Endothelial cell of umbilical vein (primary cell): ENCODE data around the gene CCBE1. TPM values are rescaled to one million over a fixed set of nuclear protein-coding genes. Genes with fewer than 3 reads are reported as not detected.

Experiments
- BruUV-seq: library from RNA; stranded (reverse); fragments of 400-500 nt; replicated peaks from 2 replicates; lab custom pipeline; 2021; lab: Mats Ljungman, UMichigan
- CTCF ChIA-PET: fragments of 300-600, 350-600 bp; sonication (Branson Sonifier 250); formaldehyde crosslinking; loops from one replicate; lab custom pipeline; 2021; ENCODE audit warnings: antibody characterized with exemption, inconsistent platforms; lab: Charles Lee
- POLR2A ChIA-PET: fragments of 300-600, 350-600 bp; sonication (Branson Sonifier 250); formaldehyde crosslinking; loops from one replicate; lab custom pipeline; 2021; ENCODE audit warnings: antibody characterized with exemption, inconsistent platforms; lab: Charles Lee
- DNase-seq: peaks from one replicate; pipeline ENCODE4 v3.0.0-alpha.2; 2011; ENCODE audit warnings: low read depth, low spot score
- FAIRE-seq: peaks from 2 replicates; lab custom pipeline; 2011; peaks lifted over from hg19 to GRCh38; lab: Jason Lieb, UNC
- H2AFZ ChIP-seq: 2 replicates; pipeline ENCODE4 v1.6.0; 2012; ENCODE audit warnings: low read depth, low read length, control low read depth, inconsistent platforms
- H3K27ac ChIP-seq: 2 replicates; pipeline ENCODE4 v1.5.1; 2011; ENCODE audit warnings: low read depth, mild to moderate bottlenecking, control low read depth, low read length, moderate library complexity; ENCODE audit not compliant: insufficient read depth
- H3K27me3 ChIP-seq, 2 experiments: 2 replicates each; pipeline versions ENCODE4 v1.6.0 to v1.6.1; 2011; ENCODE audit warnings: low read length in 2 of 2, mixed read lengths in 1 of 2; ENCODE audit not compliant: control insufficient read depth in 2 of 2, insufficient read depth in 2 of 2
- H3K36me3 ChIP-seq, 2 experiments: 2 replicates in 1 of 2; 3 replicates in 1 of 2; pipeline ENCODE4 v1.5.1; 2011; ENCODE audit warnings: low read length in 2 of 2, mild to moderate bottlenecking in 1 of 2, moderate library complexity in 1 of 2; ENCODE audit not compliant: control insufficient read depth in 2 of 2, insufficient read depth in 2 of 2; ENCODE audit errors: extremely low read depth in 1 of 2
- H3K4me1 ChIP-seq: 3 replicates; pipeline ENCODE4 v1.5.1; 2011; ENCODE audit warnings: mild to moderate bottlenecking, low read length; ENCODE audit not compliant: control insufficient read depth, insufficient read depth; ENCODE audit errors: extremely low read depth
- H3K4me2 ChIP-seq: 2 replicates; pipeline ENCODE4 v1.6.1; 2011; ENCODE audit warnings: low read length, control low read depth, mixed read lengths; ENCODE audit not compliant: insufficient read depth
- H3K4me3 ChIP-seq, 3 experiments: fragments of 200-600 bp in 1 of 3; sonication (generic), shearing (Covaris generic) in 1 of 3; replicated peaks in 1 of 3; 2 replicates each; pipeline ENCODE4 v1.5.1; 2011 to 2016; ENCODE audit warnings: control low read depth in 3 of 3, low read length in 3 of 3, mild to moderate bottlenecking in 2 of 3, inconsistent platforms in 1 of 3, low read depth in 1 of 3, moderate library complexity in 1 of 3; ENCODE audit not compliant: insufficient read depth in 1 of 3
- H3K79me2 ChIP-seq: 2 replicates; pipeline ENCODE4 v1.6.0; 2012; ENCODE audit warnings: low read length, inconsistent platforms; ENCODE audit not compliant: control insufficient read depth, insufficient read depth
- H3K9ac ChIP-seq: replicated peaks from 2 replicates; pipeline ENCODE3; 2011; ENCODE audit warnings: low read length, control low read depth; ENCODE audit not compliant: insufficient read depth; ENCODE audit errors: extremely low read depth
- H3K9me1 ChIP-seq: replicated peaks from 3 replicates; pipeline ENCODE4 v1.6.0; 2011; ENCODE audit warnings: mild to moderate bottlenecking, low read length; ENCODE audit not compliant: control insufficient read depth, insufficient read depth; ENCODE audit errors: extremely low read depth
- H3K9me3 ChIP-seq: replicated peaks from 2 replicates; pipeline ENCODE4 v1.5.1; 2012; ENCODE audit warnings: low read length, inconsistent platforms; ENCODE audit not compliant: control insufficient read depth, insufficient read depth
- H4K20me1 ChIP-seq: replicated peaks from 2 replicates; pipeline ENCODE3; 2011; ENCODE audit warnings: mild to moderate bottlenecking, low read length; ENCODE audit not compliant: control insufficient read depth, insufficient read depth; ENCODE audit errors: extremely low read depth
- EZH2 ChIP-seq: IDR thresholded peaks from 2 replicates; pipeline ENCODE4 v1.6.1; 2012; ENCODE audit warnings: borderline replicate concordance, low read depth, mild to moderate bottlenecking, moderate library complexity, low read length, inconsistent platforms; ENCODE audit not compliant: severe bottlenecking
- FOS ChIP-seq: IDR thresholded peaks from 2 replicates; pipeline ENCODE4 v1.6.1; 2011; ENCODE audit warnings: mild to moderate bottlenecking, low read length, moderate library complexity, borderline replicate concordance; ENCODE audit not compliant: insufficient read depth
- GATA2 ChIP-seq: IDR thresholded peaks from 2 replicates; pipeline ENCODE4 v1.7.0; 2011; ENCODE audit warnings: low read depth, mild to moderate bottlenecking, moderate library complexity, mixed read lengths, low read length; ENCODE audit not compliant: insufficient read length, insufficient read depth
- JUN ChIP-seq: IDR thresholded peaks from 2 replicates; pipeline ENCODE4 v1.6.1; 2011; ENCODE audit warnings: borderline replicate concordance, low read depth; ENCODE audit not compliant: insufficient read length, insufficient read depth
- MYC ChIP-seq: IDR thresholded peaks from one replicate; pipeline ENCODE4 v1.6.1; 2011; ENCODE audit warnings: mild to moderate bottlenecking, low read depth, low read length
- POLR2A ChIP-seq: IDR thresholded peaks from 2 replicates; pipeline ENCODE4 v1.6.1; 2012; ENCODE audit warnings: low read depth, mild to moderate bottlenecking, control low read depth, low read length
- POLR2AphosphoS5 ChIP-seq: IDR thresholded peaks from 2 replicates; pipeline ENCODE4 v1.6.1; 2012; ENCODE audit warnings: low read depth, mild to moderate bottlenecking, control low read depth, low read length, moderate library complexity; ENCODE audit not compliant: insufficient read depth
- dilution Hi-C: fragments of 300-500 bp; cut with MboI; formaldehyde crosslinking; loops from one replicate; pipeline ENCODE4 v1.15.0; 2019; ENCODE audit warnings: low sequenced_read_pairs; ENCODE audit not compliant: extremely low pct_ligation_motif_present
- intact Hi-C: fragments of 100-400 bp; cut with micrococcal nuclease; formaldehyde crosslinking; loops from one replicate; pipeline ENCODE4 v1.10.0; 2022
- polyA plus RNA-seq, 4 experiments: library from polyadenylated mRNA; depleted of rRNA in 3 of 4; stranded (reverse) in 3 of 4; unstranded in 1 of 4; fragments of >200 nt; gene quantifications; 2 replicates each; pipeline versions ENCODE4 v1.2.1 to v1.2.3, GENCODE V29; 2011 to 2012; ENCODE audit warnings: missing spikeins in 1 of 4
- total RNA-seq: library from RNA; stranded (reverse); gene quantifications from 2 replicates; pipeline ENCODE4 v1.2.3, GENCODE V29; 2021
- TF ChIP-seq, protein P1 (sequence below): IDR thresholded peaks from 2 replicates; pipeline ENCODE4 v1.6.1; 2011; ENCODE audit not compliant: insufficient read depth, insufficient read length
- TF ChIP-seq, protein P2 (sequence below), 2 donors: IDR thresholded peaks; 1 replicate in 1 of 2; 2 replicates in 1 of 2; pipeline ENCODE4 v1.5.1; 2011; ENCODE audit warnings: low read length in 2 of 2, mild to moderate bottlenecking in 2 of 2, moderate library complexity in 2 of 2, control low read depth in 1 of 2, inconsistent platforms in 1 of 2, low read depth in 1 of 2; ENCODE audit not compliant: insufficient read depth in 1 of 2; ENCODE audit errors: extremely low read depth in 1 of 2

CCBE1 gene
- total and polyA plus RNA-seq, 2 donors (not counting 3 experiments of a cell fraction or from before 2014, with no cell fraction given) = 0.04 TPM; not detected in 1

DNA sequence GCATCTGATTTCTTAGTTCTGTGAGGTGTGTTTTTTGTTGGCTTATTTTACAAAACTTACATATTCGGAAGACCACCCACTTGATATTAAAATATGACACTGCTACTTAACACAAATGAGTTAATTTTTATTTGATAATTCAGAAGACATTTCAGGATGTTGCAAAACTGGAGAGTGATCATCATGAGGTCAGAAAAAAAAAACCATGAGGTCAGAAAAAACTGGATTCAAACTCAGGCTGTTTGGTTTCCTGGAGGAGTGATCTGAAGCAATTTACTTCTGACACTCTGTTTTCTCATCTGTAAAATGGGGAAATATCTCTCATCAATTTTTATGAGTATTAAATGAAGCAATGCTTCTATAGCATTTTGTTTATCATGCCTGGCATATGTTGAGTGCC lies 1.8 kb upstream of the CCBE1 start:
- Histone ChIP-seq H3K4me3 (no peak overlapping the region), H3K4me1 (peaks cover 2% of the 10 kb centered on the region), H3K9me1 (no peaks in the 10 kb centered on the region), H2AFZ (no peak overlapping the region), H4K20me1 (no peaks in the 10 kb centered on the region), H3K4me2 (no peak overlapping the region), H3K9ac (no peak overlapping the region), H3K79me2 (no peaks in the 10 kb centered on the region), H3K27me3 (peaks cover 29 to 35% of the 10 kb centered on the region in 2 experiments), H3K9me3 (no peaks in the 10 kb centered on the region), H3K36me3 (no peaks in the 10 kb centered on the region), H3K27ac (no peak overlapping the region)
- ChIA-PET CTCF (interaction anchor here (2.9 to 3.4 kb wide), 2 partner anchors 13 to 125 kb away, joined by 56 to 246 read pairs; no protein-coding TSS in a partner anchor), POLR2A (no interaction called here)
- no peak for TF ChIP-seq MYC
- no peak for TF ChIP-seq POLR2AphosphoS5
- TF ChIP-seq, protein P1, sequence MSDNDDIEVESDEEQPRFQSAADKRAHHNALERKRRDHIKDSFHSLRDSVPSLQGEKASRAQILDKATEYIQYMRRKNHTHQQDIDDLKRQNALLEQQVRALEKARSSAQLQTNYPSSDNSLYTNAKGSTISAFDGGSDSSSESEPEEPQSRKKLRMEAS = no peak
- TF ChIP-seq JUN = no peak
- TF ChIP-seq POLR2A = no peak
- TF ChIP-seq EZH2 = no peak
- TF ChIP-seq, protein P2, sequence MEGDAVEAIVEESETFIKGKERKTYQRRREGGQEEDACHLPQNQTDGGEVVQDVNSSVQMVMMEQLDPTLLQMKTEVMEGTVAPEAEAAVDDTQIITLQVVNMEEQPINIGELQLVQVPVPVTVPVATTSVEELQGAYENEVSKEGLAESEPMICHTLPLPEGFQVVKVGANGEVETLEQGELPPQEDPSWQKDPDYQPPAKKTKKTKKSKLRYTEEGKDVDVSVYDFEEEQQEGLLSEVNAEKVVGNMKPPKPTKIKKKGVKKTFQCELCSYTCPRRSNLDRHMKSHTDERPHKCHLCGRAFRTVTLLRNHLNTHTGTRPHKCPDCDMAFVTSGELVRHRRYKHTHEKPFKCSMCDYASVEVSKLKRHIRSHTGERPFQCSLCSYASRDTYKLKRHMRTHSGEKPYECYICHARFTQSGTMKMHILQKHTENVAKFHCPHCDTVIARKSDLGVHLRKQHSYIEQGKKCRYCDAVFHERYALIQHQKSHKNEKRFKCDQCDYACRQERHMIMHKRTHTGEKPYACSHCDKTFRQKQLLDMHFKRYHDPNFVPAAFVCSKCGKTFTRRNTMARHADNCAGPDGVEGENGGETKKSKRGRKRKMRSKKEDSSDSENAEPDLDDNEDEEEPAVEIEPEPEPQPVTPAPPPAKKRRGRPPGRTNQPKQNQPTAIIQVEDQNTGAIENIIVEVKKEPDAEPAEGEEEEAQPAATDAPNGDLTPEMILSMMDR (IDR thresholded peaks at IDR 0.05; ENCODE audit: extremely low read depth in 1 of 2, insufficient read depth in 1 of 2, low read depth in 1 of 2, low read length in 2 of 2) = no peak
- TF ChIP-seq FOS = no peak
- TF ChIP-seq GATA2 = no peak
- dilution Hi-C loops (no loop called here), intact Hi-C loops (no loop called here)
- no TSS peak for BruUV-seq
- FAIRE-seq (no peak), DNase-seq (no peak)
